ENCODE results near the gene ADIPOQ. TPM values are rescaled to one million over a fixed set of nuclear protein-coding genes. Genes with fewer than 3 reads are reported as not detected.
"Not testable (repeated sequence)": the region's sequence is repeated elsewhere in the genome, so short reads cannot be mapped to it uniquely, and the experiment has no call there.

ADIPOQ gene
- total RNA-seq, 2 donors from 2014 or later = 0.05 TPM; not detected in 1

GRCh38 chr3:186866095-186866494, 23.6 kb downstream of the ADIPOQ start:
- not testable (repeated sequence) for ATAC-seq (replicated peaks in 1 of 2); H3K27ac Mint-ChIP-seq; DNase-seq; H3K4me3 Mint-ChIP-seq; H3K27me3 Mint-ChIP-seq (ENCODE audit: low read depth); H3K9me3 Mint-ChIP-seq; H3K36me3 Mint-ChIP-seq (ENCODE audit: insufficient read depth in 2 of 2)
- peaks cover 39% of the 10 kb centered on the region for H3K4me1 Mint-ChIP-seq (ENCODE audit: low read depth)

GRCh38 chr3:186869253-186870100, 27.0 kb downstream of the ADIPOQ start:
- Mint-ChIP-seq H3K4me1 (ENCODE audit: low read depth) (peaks cover 35% of the 10 kb centered on the region), H3K36me3 (ENCODE audit: insufficient read depth in 2 of 2) (peaks cover 0 to 2% of the 10 kb centered on the region in 2 donors), H3K27me3 (ENCODE audit: low read depth) (no peaks in the 10 kb centered on the region), H3K9me3 (no peaks in the 10 kb centered on the region), H3K27ac (peak overlapping the region; percentile 79), H3K4me3 (peak overlapping the region in 1 of 2 donors; percentile 29)
- DNase-seq (no peak), ATAC-seq (replicated peaks in 1 of 2) (peak; percentile 58 to 77)

GRCh38 chr3:186870421-186871201, 28.1 kb downstream of the ADIPOQ start:
- DNase-seq (no peak), ATAC-seq (replicated peaks in 1 of 2) (no peak)
- Mint-ChIP-seq H3K27ac (peak overlapping the region; percentile 70), H3K4me3 (peak overlapping the region; percentile 25 to 39), H3K4me1 (ENCODE audit: low read depth) (peaks cover 35% of the 10 kb centered on the region), H3K27me3 (ENCODE audit: low read depth) (no peaks in the 10 kb centered on the region), H3K36me3 (ENCODE audit: insufficient read depth in 2 of 2) (peaks cover 0 to 2% of the 10 kb centered on the region in 2 donors), H3K9me3 (no peaks in the 10 kb centered on the region)

GRCh38 chr3:186871403-186871924, 29.0 kb downstream of the ADIPOQ start:
- ATAC-seq (replicated peaks in 1 of 2) (peak; percentile 25 to 52), DNase-seq (no peak)
- peak overlapping the region; percentile 70 for H3K27ac Mint-ChIP-seq
- H3K9me3 Mint-ChIP-seq = no peaks in the 10 kb centered on the region
- H3K36me3 Mint-ChIP-seq (ENCODE audit: insufficient read depth in 2 of 2) = peaks cover under 1 to 2% of the 10 kb centered on the region in 2 donors
- H3K27me3 Mint-ChIP-seq (ENCODE audit: low read depth) = no peaks in the 10 kb centered on the region
- peak overlapping the region; percentile 25 to 39 for H3K4me3 Mint-ChIP-seq
- H3K4me1 Mint-ChIP-seq (ENCODE audit: low read depth) = peaks cover 35% of the 10 kb centered on the region

GRCh38 chr3:186873796-186874195, 31.3 kb downstream of the ADIPOQ start:
- H3K27ac Mint-ChIP-seq; H3K4me3 Mint-ChIP-seq; ATAC-seq (replicated peaks in 1 of 2); DNase-seq; H3K9me3 Mint-ChIP-seq; H3K27me3 Mint-ChIP-seq (ENCODE audit: low read depth); H3K36me3 Mint-ChIP-seq (ENCODE audit: insufficient read depth in 2 of 2): not testable (repeated sequence)
- peaks cover 36% of the 10 kb centered on the region for H3K4me1 Mint-ChIP-seq (ENCODE audit: low read depth)

- not testable (repeated sequence) for DNase-seq; H3K4me3 Mint-ChIP-seq; ATAC-seq (replicated peaks in 1 of 2); H3K27ac Mint-ChIP-seq; H3K9me3 Mint-ChIP-seq; H3K27me3 Mint-ChIP-seq (ENCODE audit: low read depth); H3K36me3 Mint-ChIP-seq (ENCODE audit: insufficient read depth in 2 of 2)
- peaks cover 36% of the 10 kb centered on the region for H3K4me1 Mint-ChIP-seq (ENCODE audit: low read depth)
These were observed 31.7 kb downstream of the ADIPOQ start for GRCh38 chr3:186874216-186874615.

GRCh38 chr3:186874841-186875240, 32.3 kb downstream of the ADIPOQ start:
- not testable (repeated sequence) for DNase-seq; H3K27me3 Mint-ChIP-seq (ENCODE audit: low read depth); H3K27ac Mint-ChIP-seq; H3K9me3 Mint-ChIP-seq; H3K36me3 Mint-ChIP-seq (ENCODE audit: insufficient read depth in 2 of 2); H3K4me3 Mint-ChIP-seq; ATAC-seq (replicated peaks in 1 of 2)
- peaks cover 36% of the 10 kb centered on the region for H3K4me1 Mint-ChIP-seq (ENCODE audit: low read depth)

GRCh38 chr3:186875708-186876107, 33.2 kb downstream of the ADIPOQ start:
- ATAC-seq (replicated peaks in 1 of 2) = no peak
- no peaks in the 10 kb centered on the region for H3K9me3 Mint-ChIP-seq
- no peak overlapping the region for H3K4me3 Mint-ChIP-seq

GRCh38 chr3:186879781-186880180, 37.3 kb downstream of the ADIPOQ start:
- Mint-ChIP-seq H3K27ac (peak overlapping the region; percentile 100), H3K36me3 (ENCODE audit: insufficient read depth in 2 of 2) (peaks cover 1 to 2% of the 10 kb centered on the region in 2 donors), H3K4me1 (ENCODE audit: low read depth) (peaks cover 54% of the 10 kb centered on the region), H3K9me3 (no peaks in the 10 kb centered on the region), H3K27me3 (ENCODE audit: low read depth) (no peaks in the 10 kb centered on the region), H3K4me3 (peak overlapping the region; percentile 54 to 58)
- ATAC-seq (replicated peaks in 1 of 2) = no peak
- DNase-seq = no peak

More at GRCh38 chr3:186875708-186876107, 33.2 kb downstream of the ADIPOQ start:
- Mint-ChIP-seq H3K36me3 (ENCODE audit: insufficient read depth in 2 of 2) (peaks cover 1 to 2% of the 10 kb centered on the region in 2 donors), H3K27ac (no peak overlapping the region), H3K27me3 (ENCODE audit: low read depth) (no peaks in the 10 kb centered on the region), H3K4me1 (ENCODE audit: low read depth) (peaks cover 36% of the 10 kb centered on the region)
- DNase-seq = no peak

- peaks cover 58% of the 10 kb centered on the region for H3K4me1 Mint-ChIP-seq (ENCODE audit: low read depth)
- ATAC-seq (replicated peaks in 1 of 2) (peak; percentile 60 to 62), DNase-seq (peak; percentile 31 to 32)
- H3K27ac Mint-ChIP-seq = peak overlapping the region; percentile 100
- H3K27me3 Mint-ChIP-seq (ENCODE audit: low read depth) = no peaks in the 10 kb centered on the region
- peaks cover 1 to 2% of the 10 kb centered on the region in 2 donors for H3K36me3 Mint-ChIP-seq (ENCODE audit: insufficient read depth in 2 of 2)
- H3K9me3 Mint-ChIP-seq = no peaks in the 10 kb centered on the region
- peak overlapping the region; percentile 54 to 58 for H3K4me3 Mint-ChIP-seq
These were observed 37.9 kb downstream of the ADIPOQ start for GRCh38 chr3:186880406-186880805.

GRCh38 chr3:186882150-186882524, 39.6 kb downstream of the ADIPOQ start:
- Mint-ChIP-seq H3K4me1 (ENCODE audit: low read depth) (peaks cover 70% of the 10 kb centered on the region), H3K27me3 (ENCODE audit: low read depth) (no peaks in the 10 kb centered on the region), H3K27ac (peak overlapping the region; percentile 100), H3K9me3 (no peaks in the 10 kb centered on the region), H3K4me3 (peak overlapping the region; percentile 65 to 77), H3K36me3 (ENCODE audit: insufficient read depth in 2 of 2) (peaks cover 0 to 2% of the 10 kb centered on the region in 2 donors)
- DNase-seq = no peak
- peak; percentile 54 to 58 for ATAC-seq (replicated peaks in 1 of 2)

GRCh38 chr3:186882881-186883685, 40.6 kb downstream of the ADIPOQ start:
- peak; percentile 67 to 76 for DNase-seq
- peak overlapping the region; percentile 72 to 81 for H3K4me3 Mint-ChIP-seq
- no peaks in the 10 kb centered on the region for H3K9me3 Mint-ChIP-seq
- no peaks in the 10 kb centered on the region for H3K27me3 Mint-ChIP-seq (ENCODE audit: low read depth)
- H3K27ac Mint-ChIP-seq = peak overlapping the region; percentile 85
- ATAC-seq (replicated peaks in 1 of 2) = peak; percentile 82 to 85
- H3K4me1 Mint-ChIP-seq (ENCODE audit: low read depth) = peaks cover 70% of the 10 kb centered on the region
- peaks cover 0 to 2% of the 10 kb centered on the region in 2 donors for H3K36me3 Mint-ChIP-seq (ENCODE audit: insufficient read depth in 2 of 2)
